HG03039 (cell line): Measurements from ENCODE around the gene ISOC2.
A peak's percentile ranks its signal among the peaks of the same experiment; 100 is the strongest.
"Not testable (repeated sequence)": the region's sequence is repeated elsewhere in the genome, so short reads cannot be mapped to it uniquely, and the experiment has no call there.

Experiments
- ATAC-seq: cut with Tn5 transposase; IDR thresholded peaks from one replicate; pipeline ENCODE4 v1.9.1; 2021; ENCODE audit warnings: mild to moderate bottlenecking, moderate library complexity; ENCODE audit not compliant: unreplicated experiment

ISOC2 gene, protein sequence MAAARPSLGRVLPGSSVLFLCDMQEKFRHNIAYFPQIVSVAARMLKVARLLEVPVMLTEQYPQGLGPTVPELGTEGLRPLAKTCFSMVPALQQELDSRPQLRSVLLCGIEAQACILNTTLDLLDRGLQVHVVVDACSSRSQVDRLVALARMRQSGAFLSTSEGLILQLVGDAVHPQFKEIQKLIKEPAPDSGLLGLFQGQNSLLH

GRCh38 chr19:55461259-55461973 is at the start of gene ISOC2:
Gene ISOC2, minus strand, starts transcription at chr19:55461642. Its CDS starts 5,156 bp downstream, at chr19:55456486.
- ATAC-seq = peak; percentile 89

DNA sequence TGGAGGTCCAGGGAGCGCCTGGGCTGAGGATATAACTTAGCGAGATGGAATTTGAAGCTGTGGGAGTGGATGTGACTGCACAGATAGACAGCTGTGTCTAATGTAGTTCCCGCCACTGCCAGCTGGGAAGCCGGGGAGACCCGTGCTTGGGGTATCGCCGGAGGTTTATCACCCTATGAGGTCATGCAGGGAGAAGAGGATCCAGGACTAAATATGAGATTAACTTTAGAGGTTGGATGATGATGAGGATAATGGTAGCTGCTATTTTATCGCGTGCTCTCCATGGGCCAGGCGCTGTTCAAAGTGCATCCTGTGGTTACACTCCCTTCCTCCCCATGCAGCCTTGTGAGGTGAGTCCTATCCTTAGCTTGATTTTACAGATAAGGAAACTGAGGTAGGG is 46.7 kb upstream of the ISOC2 start:
- no peak for ATAC-seq

- no peak for ATAC-seq
Measured at GRCh38 chr19:55504981-55505380, 43.5 kb upstream of the ISOC2 start.

DNA sequence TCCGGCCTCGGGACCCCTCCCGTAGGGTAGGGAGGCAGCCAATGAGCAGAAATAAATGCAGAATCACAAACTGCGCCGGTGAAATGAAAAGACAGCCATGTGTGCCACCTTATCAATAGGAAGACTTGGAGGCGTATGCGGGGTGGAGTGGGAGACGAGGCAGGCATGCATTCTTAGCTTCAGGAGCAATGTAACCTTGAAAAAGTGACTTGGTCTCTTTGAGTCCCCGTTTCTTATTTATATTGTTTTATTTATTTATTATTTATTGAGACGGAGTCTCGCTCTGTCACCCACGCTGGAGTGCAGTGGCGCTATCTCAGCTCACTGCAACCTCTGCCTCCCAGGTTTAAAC is 42.8 kb upstream of the ISOC2 start:
- no peak for ATAC-seq

DNA sequence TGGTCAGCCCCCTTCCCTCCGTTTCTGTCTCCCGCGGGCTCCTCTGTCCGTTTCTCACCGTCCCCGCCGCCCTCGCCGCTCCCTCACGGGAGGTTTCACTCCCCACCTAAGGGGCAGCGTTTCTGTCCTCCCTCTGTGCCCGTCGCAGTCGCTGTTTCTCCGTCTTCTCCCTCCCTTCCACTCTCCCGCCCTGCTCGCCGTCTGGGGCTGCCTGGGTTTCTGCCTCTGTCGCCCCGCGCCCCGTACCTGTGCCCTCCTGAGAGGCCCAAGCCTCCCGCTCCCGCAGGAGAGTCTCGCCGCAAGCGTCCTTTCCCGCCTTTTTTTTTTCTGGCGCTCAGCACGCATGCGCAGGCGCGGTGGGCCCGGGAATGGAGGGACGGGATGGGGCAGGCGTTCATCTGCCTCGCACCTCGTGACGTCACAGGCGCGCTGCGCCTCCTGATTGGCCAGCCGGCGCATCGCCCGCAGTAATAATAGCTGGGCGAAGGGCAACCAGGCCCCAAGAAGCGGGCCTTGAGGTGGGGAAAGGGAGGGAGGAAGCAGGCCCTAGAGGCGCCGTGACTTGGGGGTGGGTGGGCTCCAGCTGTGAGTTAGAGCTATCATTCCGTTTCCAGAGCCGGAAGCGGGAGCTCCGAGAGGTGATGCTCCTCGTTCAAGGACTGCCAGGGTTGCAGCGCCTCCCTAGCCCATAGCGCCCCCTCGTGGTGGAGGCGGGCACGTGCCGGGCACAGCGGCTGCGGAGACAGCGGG is 42.2 kb upstream of the ISOC2 start:
- peak; percentile 88 for ATAC-seq

DNA sequence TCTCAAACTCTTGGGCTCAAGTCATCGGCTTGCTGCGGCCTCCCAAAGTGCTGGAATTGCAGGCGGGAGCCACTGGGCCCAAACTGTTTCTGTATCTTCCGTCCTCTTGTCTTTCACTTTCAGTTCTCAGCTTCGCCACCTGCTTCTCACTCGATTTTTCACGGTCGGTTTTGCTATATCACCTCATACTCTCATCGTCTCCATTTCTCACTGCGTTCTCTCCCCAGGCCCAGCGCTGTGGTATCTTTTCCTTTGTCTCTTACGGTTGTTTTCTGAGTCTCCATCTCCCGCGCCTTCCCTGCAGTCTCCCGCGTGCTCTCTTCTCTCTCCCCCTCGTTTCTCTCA is 41.7 kb upstream of the ISOC2 start:
- no peak for ATAC-seq

- no peak for ATAC-seq
Measured at GRCh38 chr19:55502197-55502952, 40.9 kb upstream of the ISOC2 start.

- ATAC-seq = no peak
Measured at GRCh38 chr19:55500368-55500952, 39.0 kb upstream of the ISOC2 start.

GRCh38 chr19:55498246-55498840 is 36.9 kb upstream of the ISOC2 start:
- no peak for ATAC-seq

DNA sequence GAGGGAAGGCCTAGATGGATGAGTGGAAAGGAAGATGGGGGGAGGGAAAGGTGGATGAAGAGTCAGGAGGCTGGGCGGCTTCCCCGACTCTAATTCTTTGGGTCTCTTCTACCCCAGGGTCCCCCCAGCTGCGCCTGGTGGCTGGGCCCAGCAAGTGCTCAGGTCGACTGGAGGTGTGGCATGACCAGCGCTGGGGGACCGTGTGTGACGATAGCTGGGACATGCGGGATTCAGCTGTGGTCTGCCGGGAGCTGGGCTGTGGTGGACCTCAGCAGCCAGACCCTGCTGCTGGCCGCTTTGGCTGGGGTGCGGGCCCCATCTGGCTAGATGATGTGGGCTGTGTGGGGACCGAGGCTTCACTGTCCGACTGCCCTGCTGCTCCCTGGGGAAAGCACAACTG is 36.3 kb upstream of the ISOC2 start:
- ATAC-seq = no peak

- ATAC-seq = not testable (repeated sequence)
Measured at GRCh38 chr19:55496820-55497219, 35.4 kb upstream of the ISOC2 start.

DNA sequence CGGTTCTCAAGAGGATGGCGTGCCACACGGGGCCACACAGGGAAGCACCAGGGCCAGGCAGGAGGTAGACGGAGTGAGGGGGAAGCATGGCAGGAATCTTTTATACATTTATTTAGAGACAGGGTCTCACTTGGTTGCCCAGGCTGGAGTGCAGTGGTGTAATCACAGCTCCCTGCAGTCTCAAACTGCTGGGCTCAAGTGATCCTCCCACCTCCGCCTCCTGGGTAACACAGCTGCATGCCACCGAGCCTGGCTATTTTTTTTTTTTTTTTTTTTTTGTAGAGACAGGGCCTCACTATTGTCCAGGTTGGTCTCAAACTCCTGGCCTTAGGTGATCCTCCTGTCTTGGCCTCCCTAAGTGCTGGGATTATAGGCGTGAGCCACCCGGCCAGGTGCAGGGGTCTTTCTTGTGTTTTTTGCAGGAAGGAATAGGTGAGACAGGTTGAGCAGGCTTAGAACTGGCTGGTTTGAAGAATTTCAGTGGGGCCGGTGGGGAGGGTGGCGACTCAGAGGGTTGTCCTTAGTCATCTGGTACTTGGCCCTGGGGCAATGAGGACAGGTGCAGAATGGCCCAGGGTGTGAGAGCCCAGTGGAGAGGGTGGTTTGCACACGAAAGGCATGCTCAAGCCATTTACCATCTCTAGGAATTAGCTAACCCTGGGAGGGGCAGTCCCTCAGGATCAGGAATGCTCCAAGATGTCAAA is 34.4 kb upstream of the ISOC2 start:
- no peak for ATAC-seq

GRCh38 chr19:55494172-55494761 is 32.8 kb upstream of the ISOC2 start:
- no peak for ATAC-seq

DNA sequence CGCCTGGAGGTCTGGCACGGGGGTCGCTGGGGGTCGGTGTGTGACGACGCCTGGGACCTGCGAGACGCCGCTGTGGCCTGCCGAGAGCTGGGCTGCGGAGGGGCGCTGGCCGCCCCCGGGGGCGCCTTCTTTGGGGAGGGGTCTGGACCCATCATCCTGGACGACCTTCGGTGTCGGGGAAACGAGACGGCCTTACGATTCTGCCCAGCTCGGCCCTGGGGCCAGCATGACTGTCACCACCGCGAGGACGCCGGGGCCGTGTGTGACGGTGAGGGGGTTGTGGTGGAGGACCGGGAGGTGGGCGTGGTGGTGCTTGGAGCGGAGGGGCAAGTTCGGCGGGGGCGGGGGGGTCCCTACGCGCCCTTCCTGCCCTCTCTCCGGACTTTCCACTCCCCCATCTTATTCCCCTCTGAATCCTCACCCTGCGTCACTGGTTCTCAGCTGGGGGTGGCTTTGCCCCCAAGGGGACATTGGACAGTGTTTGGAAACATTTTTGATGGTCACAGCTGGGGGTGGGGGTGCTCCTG is 32.3 kb upstream of the ISOC2 start:
- ATAC-seq = no peak

DNA sequence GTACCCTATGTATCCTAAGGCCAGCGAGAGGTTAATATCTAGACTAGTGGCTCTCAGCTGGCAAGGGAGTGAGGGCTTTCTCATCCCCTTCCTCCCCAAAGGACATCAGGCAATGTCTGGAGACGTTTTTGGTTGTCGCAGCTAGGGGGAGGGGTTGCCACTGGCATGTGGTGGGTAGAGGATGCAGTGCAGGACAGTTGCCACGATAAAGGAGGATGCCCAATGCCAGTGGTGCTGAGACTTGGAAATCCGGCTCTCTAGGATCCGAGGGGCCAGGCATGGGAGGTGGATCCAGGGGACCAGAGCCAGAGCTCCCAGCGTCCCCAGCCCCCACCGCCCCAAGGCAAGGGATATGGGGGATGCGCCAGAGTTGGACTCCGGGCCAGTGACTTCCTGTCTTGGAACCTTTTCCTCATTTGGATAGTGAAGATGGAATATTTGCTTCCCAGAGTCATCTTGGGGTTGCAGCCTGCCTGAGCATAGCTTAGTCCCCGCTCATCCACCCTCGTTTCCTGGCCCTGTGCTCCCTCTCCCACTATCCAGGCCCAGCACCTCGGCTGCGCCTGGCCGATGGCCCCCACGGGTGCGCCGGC is 31.7 kb upstream of the ISOC2 start:
- no peak for ATAC-seq

- no peak for ATAC-seq
Measured at GRCh38 chr19:55492362-55492944, 31.0 kb upstream of the ISOC2 start.

- no peak for ATAC-seq
Measured at GRCh38 chr19:55491546-55492360, 30.3 kb upstream of the ISOC2 start.
